Glomerular endothelial cell (primary cell): Measurements from ENCODE around the gene DMXL2. TPM values are rescaled to one million over a fixed set of nuclear protein-coding genes. Genes with fewer than 3 reads are reported as not detected.
A peak's percentile ranks its signal among the peaks of the same experiment; 100 is the strongest.
"Not testable (repeated sequence)": the region's sequence is repeated elsewhere in the genome, so short reads cannot be mapped to it uniquely, and the experiment has no call there.

Experiments used
- DNase-seq: peaks from one replicate; pipeline ENCODE4 v3.0.0-alpha.2; 2011; ENCODE audit warnings: low read depth, low spot score; ENCODE audit errors: extremely low read depth
- total RNA-seq: library from RNA; depleted of rRNA; stranded (reverse); fragments of >200 nt; gene quantifications from 2 replicates; pipeline ENCODE4 v1.2.3, GENCODE V29; 2015

DMXL2 gene
- total RNA-seq, 1 donor from 2014 or later: 17.6 TPM

DNA sequence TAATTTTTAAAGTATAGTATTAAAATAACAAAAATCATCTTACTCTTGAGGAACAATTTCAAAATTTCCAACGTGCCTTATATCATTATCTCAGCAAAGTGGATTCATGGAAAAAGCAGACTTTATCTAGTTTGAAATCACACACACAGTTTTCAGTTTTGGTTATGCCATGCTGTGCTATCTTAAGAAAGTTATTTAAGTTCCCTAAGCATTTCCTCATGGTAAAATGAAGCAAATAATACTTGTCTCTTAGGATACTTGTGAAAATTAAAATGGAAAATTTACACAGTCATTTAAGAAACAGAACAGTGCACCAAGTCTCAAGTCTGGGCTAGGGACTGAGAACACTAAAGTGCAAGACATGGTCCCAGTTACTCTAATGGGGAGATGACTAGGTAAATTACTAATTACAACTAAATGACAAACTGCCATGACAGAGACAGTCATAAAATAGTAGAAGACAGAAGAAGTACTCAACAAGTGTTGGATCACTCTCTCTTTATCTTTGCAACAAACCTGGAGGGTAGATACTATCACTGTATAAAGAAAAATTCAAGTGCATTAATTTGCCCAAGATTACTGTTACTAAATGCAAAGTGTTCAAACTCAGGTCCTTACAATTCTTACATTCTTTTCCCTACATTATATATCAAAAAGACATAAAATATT, 44.8 kb downstream of the DMXL2 start:
- DNase-seq: no peak

DNA sequence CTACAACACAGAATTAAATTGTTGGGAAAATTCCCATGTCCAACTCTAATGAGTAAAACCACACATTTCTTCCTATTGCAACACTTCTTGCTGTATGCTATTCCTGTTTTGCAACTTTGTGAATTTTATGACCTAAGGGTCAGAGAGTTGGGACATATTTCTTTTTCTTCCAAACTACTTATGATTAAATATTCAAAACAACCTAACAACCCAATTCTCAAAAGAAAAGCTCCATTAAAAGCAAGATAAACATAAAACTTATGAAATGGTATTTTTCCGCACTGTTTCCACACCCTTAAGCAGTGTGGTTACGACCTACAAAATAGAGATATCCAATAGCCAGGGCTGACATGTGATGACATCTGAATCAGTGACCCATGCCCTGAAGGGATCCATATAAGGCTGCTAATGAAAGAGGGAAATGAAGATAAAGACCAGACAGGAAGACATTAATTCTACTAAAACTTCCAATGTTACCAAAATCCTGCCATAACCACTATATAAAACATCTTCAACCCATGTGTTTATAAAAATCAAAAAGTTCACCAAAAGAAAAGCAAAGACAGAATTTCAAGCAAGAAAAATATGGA, 45.6 kb downstream of the DMXL2 start:
- DNase-seq: no peak

- DNase-seq: no peak
These were observed 46.2 kb downstream of the DMXL2 start for GRCh38 chr15:51576286-51576850.

DNA sequence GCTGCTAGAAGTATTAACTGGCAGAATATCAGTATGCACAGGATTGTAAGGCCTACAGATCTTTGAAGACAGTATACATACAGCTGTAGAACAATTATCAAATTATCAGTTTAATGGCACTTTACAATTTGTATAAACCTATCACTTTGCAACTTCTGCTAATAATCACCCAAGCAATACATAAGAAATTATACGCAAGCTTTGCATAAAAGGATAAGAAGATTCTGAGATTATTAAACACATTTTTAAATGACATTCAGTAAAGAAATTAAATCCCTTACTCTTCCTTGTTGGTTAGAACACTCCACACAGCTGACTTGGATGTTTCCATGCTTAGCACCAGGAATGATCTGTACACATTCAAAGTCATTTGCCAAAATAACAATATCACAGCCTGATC, 46.8 kb downstream of the DMXL2 start:
- DNase-seq: no peak

- not testable (repeated sequence) for DNase-seq
These were observed 49.2 kb downstream of the DMXL2 start for GRCh38 chr15:51573352-51573751.

DNA sequence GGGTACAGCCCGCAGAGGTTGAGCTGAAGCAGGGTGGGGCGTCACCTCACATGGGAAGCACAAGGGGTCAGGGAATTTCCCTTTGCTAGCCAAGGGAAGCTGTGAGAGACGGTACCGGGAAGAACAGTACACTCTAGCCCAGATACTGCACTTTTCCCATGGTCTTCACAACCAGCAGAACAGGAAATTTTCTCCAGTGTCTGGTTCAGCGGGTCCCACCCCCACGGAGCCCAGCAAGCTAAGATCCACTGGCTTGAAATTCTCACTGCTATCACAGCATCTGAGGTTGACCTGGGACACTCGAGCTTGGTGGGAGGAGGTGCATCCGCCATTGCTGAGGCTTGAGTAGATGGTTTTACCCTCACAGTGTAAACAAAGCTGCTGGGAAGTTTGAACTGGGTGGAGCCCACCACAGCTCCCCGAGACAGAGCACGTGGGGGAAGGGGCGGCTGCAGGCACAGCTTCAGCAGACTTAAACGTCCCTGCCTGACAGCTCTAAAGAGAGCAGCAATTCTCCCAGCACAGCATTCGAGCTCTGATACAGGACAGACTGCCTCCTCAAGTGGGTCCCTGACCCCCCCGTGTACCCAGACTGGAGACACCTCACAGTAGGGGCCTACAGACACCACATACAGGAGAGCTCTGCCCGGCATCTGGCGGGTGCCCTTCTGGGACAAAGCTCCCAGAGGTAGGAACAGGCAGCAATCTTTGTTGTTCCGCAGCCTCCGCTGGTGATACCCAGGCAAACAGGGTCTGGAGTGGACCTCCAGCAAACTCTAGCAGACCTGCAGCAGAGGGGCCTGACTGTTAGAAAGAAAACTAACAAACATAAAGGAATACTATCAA, 53.4 kb downstream of the DMXL2 start:
- not testable (repeated sequence) for DNase-seq

- no peak for DNase-seq
These were observed 61.3 kb downstream of the DMXL2 start for GRCh38 chr15:51561271-51561670.

DNA sequence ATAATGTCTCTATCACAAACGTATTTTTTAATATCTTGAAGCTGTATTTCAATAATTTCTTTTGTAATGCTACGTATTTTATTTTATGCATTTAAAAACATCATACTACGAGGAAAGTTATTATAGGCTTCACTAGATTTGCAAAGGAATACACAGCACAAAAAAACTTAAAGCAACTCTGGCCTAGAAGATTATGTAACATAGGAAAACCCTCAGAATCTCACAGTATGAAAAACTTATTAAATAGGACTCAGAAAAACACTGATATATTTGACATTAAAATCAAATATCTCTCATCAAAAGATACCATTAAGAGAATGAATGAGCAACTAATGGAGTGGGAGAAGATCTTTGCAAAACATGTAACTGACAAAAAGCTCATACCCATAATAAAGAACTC, 63.7 kb downstream of the DMXL2 start:
- DNase-seq: no peak

DNA sequence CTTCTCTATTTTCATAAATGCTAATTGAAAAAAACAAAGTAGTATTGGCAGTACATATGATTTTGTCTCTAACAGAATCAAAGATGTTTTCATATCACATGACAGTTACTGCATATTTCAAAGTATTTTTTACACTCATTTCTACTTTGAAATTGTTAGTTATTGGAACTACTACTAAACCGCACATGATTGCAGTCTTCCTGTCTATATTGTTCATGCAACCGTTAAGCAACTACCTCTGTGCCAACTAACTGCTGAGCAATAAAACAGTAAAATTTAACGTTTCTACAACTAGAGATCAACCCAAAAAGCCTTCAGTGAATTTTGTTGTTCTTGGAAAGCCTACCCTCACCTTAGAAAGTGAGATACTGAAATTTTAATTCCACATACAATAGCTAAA, 64.2 kb downstream of the DMXL2 start:
- no peak for DNase-seq

DNA sequence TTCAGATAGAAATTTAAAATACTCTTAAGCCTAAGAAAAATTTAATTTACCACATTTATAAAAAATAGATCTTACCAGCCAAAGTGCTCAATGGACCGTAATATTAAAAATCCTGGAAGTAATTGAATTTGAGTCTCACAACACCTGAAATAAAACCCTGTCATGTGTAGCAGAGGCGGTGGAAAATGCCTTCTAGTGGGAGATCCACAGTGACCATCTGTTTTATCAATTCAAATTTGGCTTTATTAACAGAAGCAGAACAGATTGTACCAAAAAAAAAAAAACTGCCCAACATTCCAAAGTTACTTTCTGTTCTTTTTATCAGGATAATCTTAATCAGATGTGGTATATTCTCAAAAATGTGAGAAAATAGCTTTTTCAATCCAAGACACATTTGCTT, 71.7 kb downstream of the DMXL2 start:
- no peak for DNase-seq

DNA sequence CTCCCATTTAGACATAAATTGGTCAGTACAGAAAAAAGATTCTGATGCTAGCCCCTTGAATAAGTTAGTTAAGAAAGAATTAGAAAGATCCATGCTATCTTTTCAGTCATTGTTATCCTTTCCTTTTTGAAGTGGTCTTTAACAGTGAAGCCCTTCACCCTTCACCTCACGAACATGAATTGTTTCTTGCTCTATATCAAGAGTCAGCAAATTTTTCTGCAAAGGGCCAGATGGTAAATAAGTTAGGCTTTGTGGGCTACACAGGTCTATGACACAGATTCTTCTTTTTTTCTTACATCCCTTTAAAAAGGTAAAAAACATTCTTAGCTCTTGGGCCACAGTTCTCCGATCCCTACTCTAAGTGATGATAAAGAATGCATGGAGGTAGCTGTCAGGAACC, 74.9 kb downstream of the DMXL2 start:
- no peak for DNase-seq

- peak; percentile 16 for DNase-seq
These were observed 85.5 kb downstream of the DMXL2 start for GRCh38 chr15:51536965-51537574.

- DNase-seq: no peak
These were observed 88.7 kb downstream of the DMXL2 start for GRCh38 chr15:51533672-51534398.

GRCh38 chr15:51526955-51527354, 95.6 kb downstream of the DMXL2 start:
- no peak for DNase-seq

DNA sequence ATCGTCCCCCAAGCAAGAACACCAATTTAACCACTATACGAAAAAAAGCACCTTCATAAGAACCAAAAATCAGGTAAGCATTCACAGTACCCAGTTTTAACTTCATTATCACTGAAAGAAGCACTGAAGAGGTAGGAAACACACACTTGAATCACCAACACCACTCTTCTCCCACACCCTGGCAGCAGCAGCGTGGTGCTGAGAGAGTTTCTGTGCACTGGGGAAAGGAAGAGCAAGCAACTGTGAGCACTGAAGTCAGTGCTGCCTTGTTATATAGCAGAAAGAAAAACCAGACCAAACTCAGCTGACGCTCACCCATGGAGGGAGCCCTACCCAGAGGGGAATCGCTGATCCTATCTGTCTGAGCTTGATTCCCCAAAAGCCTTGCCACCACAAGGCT, 98.2 kb downstream of the DMXL2 start:
- no peak for DNase-seq

- DNase-seq: no peak
These were observed 106.3 kb downstream of the DMXL2 start for GRCh38 chr15:51516291-51516690.

DNA sequence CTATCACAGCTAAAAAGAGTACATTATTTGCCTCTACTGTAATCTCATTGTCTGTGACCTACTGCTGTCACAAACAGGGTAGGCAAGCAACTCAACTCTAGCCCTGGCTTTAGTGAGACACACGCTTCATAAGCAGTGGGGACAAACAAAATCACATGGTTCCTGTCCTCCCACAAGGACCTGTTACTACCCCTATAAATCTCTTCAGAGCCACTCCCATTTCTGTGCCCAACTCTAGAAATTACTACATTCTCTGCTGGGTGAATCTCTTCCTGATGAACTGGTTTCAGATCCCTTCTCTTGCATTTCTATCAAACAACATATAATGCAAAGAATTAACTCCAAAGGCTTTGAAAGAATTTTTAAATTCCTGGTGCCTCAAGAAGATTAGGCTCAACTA, 117.3 kb downstream of the DMXL2 start:
- DNase-seq: no peak

- DNase-seq: no peak
These were observed 119.6 kb downstream of the DMXL2 start for GRCh38 chr15:51503003-51503402.

DNA sequence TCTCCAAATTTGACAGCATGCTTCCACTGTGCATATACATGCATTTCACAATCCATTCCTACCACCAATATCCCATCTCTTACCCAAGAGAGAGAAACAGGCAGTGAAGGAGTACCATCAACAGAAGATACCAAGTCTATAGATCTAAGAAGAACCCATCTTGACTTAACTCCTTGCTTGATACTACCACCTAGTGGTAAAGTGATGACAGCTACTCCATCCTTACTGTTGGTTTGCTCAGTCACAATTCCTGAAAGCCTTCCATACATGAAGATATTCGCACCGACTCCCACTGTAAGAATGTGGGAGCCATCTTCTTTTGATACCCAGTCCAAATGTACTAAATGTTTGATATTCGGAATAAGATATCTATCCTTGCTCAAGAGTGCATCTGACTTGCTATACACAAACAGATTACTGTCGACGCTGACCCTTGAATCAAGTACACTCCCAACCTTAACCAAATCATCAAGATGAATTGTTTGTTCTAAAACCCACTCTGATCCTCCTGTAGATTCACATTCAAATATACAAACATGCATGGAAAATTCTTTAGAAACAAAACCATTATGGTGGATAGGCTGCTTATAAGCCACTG, 123.1 kb downstream of the DMXL2 start:
- no peak for DNase-seq

- no peak for DNase-seq
These were observed 124.8 kb downstream of the DMXL2 start for GRCh38 chr15:51497806-51498205.
